Esophagus mucosa (tissue), 1 donor: ENCODE data around the gene LMBR1. TPM values are rescaled to one million over a fixed set of nuclear protein-coding genes. Genes with fewer than 3 reads are reported as not detected.
"Not testable (repeated sequence)": the region's sequence is repeated elsewhere in the genome, so short reads cannot be mapped to it uniquely, and the experiment has no call there.

Experiments used
- ATAC-seq: fragments of 200-7000 bp; cut with Tn5 transposase; one replicate; pipeline ENCODE4 v1.9.1; 2020
- total RNA-seq: library from RNA; stranded (reverse); gene quantifications from one replicate; pipeline ENCODE4 v1.2.4, GENCODE V29; 2023
- donor health status: DM: yes; HTN: yes; CAD: no.

LMBR1 gene
- total RNA-seq, 1 donor from 2014 or later, result 32.6 TPM

DNA sequence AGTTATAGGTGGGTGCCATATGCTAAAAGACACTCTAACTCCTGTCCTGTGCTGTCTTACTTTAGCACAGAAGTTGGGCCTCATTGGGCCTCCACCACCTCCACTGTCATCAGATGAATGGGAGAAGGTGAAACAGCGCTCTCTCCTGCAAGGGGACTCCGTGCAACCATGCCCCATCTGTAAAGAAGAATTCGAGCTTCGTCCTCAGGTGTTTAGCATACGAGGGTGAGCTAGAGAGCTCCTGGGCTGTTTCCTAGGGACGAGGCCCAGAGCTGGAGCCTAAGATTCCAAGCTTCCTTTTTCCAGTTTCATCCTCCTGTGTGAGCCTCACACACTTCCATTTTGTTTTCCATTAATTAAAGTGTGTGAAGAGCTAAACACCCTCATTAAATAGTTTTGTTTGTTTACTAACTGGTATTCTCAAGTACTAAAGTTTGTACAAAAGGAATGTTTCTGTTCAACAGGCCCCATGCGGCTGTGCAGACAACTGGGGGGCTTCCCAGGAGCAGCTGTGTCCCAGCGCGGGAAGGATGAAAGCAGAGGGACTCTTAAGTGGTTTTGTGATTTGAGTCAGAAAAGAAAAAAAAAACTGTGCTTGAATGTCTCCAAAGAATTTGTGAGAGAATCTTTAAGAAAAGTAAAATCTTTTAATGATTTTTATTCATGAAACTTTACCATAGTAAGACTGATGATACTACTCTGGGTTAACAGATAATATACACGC is 238.3 kb downstream of the LMBR1 start:
- no peak for ATAC-seq

DNA sequence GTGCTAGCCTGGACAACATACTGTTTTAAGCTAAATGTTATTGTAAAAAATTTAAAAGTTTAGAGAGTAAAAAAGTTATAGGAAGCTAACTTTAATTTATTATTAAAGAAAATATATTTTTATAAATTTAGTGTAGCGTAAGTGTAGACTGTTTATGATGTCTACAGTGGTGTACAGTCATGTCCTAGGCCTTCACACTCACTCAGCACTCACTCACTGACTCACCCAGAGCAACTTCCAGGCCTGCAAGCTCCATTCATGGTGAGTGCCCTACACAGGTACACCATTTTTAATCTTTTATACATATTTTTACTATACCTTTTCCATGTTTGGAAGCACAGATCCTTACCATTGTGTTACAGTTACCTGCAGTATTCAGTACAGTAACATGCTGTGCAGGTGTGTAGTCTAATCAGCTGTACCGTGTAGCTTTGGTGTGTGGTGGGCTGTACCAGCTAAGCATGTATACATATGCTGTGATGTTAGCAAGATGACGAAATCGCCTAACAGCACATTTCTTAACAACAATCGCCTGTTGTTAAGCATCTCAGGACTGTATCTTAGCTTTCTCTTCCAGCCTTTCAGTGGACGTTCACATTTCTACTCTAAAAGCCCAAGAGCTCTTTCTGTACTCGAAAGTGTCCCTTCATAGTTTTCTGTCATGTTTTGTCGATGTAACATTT is 240.0 kb downstream of the LMBR1 start:
- no peak for ATAC-seq

DNA sequence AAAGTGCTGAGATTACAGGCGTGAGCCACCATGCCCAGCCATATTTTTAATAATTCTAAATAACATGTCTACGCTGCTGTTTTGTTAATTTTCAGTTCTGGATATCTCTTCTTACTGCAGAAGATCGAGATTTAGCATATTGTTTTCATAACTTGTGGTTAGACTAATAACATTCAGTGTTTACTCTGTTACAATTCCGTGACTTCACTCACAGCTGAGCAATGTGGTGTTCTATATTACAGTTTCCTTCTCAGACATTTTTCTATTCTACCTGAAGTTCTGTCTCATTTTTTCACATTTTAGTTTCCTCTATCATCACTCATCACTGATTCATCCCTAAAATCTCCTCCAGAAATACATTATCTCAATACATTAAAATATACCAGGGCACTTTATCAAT is 241.5 kb downstream of the LMBR1 start:
- ATAC-seq, result no peak

DNA sequence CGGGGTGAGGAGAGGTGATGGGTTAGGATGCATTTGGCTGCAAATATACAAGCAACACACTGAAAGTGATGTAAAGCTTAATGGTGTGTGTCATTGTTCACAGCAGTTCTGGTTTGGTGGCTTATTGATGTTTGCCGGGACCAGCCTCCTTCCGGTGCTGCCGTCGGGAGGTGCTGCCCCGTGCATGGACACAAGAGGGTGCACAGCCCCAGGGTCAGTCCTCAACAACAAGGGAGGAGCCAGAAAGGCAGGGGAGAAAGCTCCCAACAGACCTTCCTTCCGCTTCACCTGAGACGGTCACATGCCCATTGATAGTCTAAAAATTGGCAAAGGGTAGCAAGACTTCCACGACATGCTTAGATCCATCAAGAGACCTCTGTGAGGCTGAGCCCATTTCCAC is 242.9 kb downstream of the LMBR1 start:
- ATAC-seq, result peak; percentile 63

DNA sequence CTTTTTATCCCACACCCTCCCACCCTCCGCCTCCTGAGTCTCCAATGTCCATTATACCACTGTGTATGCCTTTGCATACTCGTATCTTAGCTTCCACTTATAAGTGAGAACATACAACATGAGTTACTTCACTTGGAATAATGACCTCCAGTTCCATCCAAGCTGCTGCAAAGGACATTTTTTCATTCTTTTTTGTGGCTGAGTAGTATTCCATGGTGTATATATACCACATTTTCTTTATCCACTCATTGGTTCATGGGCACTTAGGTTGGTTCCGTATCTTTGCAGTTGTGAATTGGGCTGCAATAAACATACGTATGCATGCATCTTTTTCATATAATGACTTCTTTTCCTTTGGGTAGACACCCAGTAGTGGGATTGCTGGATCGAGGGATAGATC is 245.7 kb downstream of the LMBR1 start:
- ATAC-seq, result not testable (repeated sequence)

DNA sequence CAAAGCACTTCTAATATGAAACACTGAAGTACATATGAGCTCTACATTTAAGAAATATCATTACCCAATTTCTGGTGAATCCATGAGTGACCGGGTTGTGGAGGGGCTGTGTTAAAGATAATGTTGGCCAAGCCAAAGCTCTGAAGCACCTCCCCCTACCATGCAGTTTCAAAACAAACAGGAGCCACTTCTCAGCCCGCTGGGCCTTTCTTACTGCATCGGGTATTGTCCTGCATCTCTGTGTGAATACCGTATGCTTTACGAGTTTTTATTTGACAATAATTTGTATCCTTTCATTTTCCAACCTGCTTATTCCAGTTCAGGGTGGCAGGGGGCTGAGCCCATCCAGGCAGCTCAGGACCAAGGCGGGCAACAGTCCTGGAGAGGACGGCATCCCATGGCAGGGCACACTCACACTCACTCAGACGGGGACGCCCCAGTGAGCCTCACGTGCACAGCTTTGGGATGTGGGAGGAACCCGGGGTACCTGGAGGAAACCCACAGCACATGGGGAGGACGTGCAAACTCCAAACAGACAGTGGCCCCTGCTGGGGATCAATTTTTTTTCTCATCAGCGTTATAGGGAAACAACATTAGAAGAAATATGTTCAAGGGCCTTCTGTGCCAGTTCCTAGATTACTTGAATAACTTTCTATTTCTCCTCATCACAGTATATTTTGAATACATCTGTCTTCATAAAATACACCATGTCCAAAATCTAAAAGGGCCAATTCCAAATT is 250.5 kb downstream of the LMBR1 start:
- ATAC-seq, result no peak

DNA sequence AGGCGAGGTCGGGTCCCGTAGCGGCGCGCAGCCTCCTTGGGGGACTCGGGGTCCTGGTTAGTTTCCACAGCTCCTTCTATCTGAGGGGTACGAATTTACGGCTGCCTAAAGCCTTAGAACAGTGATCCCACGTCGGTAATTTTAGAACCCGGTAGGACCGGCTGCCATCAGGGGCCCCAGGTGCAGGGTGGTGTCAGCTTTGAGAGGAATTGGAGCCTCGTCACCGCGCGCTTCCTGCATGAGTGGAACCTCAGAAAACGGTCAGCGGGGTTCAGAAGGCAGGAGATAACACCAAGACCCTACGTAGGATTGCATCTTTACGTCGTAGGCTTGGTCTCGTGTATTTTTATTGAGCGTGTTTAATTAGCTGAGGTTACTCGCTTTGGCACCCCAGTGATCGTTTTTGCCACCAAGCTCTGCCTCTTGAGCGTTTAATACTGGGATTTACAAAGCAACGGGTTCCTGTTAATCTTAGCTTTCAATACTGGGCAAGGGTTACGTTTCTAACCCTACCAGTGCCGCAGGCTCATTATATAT is 252.0 kb downstream of the LMBR1 start:
- ATAC-seq, result peak; percentile 58

DNA sequence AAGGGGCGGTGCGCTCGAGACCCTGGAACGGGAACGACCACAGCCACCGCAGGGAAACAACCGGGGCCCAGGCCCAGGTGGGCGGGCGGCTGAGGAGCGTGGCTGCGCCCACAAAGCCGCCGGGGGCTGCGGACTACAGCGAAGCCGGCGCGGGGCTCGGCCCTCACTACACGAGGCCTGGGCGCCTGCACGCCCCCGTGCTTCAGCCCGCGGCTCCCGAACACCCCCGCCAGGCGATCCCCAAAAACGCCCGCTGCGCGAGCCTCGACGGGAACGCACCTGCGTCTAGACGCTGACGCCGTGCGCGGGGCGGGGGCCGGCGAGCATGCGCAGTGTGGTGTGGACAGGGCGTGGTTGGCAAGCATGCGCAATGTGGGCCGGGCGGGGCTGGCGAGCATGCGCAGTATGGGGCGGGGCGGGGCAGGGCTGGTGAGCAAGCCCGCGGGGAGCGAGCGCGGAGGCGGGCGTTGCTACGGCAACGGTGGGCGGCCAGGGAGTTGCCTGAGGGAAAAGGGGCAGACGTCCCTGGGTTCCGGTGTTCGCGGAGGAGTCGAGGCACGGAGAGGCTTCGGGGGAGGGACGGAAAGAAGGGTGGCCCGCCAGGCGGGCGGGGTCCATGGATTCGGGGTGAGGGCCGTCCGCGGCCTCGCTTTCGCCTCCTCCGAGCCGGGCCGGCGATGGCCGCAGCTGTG is 252.6 kb downstream of the LMBR1 start, which contains the start of gene RNF32:
Gene RNF32, plus strand, starts transcription at position 518 of the 692 bp plus-strand sequence. CDS start 3,104 bp downstream, outside the sequence.
- ATAC-seq, result peak; percentile 99

DNA sequence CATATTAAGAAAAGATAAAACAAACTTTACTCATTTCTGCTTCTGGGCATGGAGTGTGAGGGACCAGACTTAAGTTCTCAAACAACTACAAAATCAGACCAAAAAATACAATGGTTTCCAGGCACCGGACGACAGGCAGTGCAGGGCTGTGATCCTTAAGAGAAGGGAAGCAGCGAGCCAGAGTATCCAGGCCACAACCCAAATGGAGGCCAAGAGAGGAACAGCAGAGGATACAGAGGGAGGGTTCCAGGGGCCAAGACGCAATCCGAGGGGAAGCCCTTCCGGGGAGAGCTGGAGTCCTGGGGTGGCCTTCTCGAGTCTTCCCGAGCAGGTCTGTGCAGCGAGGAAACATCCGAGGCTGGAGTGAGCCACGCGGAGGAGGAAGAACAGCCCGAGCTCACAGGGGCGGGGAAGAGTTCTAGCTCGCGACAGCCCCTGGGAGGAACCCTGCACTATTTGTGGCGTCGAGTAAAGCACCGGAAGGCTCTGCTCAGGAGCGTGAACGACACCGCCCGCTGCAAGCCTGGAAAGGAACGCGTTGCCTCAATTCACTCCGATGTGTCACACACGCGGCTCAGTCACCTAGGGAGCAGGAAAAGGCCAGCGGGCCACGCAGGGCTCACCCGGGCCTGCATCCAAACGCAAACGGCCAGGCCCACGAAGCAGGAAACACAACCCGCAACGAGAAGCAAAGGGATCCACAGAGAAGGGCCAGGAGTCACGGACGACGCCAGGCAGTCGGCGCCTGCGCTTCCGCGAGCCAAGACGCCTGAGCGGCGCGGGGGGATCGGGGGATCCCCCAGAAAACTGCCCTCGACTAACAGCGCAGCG is 253.3 kb downstream of the LMBR1 start:
- no peak for ATAC-seq

DNA sequence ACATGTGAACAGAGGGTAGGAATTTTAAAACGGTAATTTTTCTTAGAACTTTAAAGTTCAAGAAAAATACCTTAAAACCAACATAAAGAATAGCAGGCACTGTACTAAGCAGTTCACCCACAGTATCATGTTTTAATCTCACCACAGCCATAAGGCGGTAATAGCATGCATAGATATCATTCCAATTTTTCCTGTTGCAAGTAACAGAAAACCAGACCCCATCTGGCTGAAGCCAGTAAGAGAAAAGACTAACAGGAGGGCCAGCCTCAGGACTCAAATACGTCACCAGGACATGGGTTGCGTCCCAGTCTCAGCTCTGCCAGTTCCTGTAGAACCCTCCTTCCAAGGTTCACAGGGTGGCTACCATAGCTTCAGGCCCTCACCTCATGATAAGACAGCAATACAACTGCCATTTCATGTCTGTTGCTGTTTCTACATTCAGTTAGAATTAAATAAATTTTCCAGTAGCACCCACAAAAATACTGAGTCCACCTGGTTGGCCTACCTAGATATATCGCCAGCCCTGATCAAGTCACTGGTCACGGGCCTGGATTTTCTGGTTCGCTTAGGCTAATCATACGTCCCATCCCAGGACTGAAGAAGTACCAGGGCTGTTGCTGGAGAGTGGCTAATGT is 254.4 kb downstream of the LMBR1 start:
- ATAC-seq, result no peak

DNA sequence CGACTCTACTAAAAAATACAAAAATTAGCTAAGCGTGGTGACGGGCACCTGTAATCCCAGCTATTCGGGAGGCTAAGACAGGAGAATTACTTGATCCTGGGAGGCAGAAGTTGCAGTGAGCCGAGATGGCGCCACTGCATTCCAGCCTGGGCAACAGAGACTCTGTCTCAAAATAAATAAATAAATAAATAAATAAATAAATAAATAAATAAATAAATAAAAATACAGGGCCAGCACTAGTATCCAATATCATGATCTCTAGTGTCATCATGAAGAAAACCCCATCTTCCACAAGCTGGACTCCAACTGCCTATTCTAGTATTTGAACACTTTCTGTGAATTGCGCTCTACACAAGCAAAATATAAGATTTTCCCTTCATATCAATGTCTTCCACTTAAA is 255.9 kb downstream of the LMBR1 start:
- ATAC-seq, result not testable (repeated sequence)

DNA sequence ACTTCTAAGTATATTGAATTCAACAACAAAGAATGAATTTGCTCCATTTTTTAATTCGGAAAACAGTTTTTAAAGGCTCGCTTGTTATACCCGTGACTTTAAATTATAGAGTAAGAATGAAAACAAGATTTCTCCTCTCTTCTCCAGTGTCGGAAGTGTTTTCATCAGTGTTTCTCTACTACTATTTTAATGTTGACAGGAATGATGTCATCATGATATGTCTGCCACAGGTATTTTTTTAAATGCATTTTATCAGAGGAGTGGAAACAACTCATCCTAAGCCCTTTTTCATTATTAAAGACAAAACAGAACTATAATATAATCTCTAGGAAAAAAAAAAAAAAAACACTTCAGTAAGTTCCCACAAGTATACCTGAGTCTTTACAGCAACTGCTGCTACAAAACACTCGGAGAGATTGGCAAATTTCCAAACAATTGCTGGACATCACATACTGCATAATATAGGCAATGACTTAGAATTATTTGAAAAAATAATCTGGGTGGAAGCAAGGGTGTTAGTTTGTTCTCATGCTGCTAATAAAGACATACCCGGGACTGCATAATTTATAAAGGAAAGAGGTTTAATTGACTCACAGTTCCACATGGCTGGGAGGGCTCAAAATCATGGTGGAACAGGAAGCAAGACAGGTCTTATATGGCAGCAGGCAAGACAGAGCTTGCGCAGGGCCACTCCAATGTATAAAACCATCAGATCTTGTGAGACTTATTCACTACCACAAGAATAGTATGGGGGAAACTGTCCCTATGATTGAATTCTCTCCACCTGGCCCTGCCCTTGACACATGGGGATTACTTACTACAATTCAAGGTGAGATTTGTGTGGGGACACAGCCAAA is 257.2 kb downstream of the LMBR1 start:
- no peak for ATAC-seq

DNA sequence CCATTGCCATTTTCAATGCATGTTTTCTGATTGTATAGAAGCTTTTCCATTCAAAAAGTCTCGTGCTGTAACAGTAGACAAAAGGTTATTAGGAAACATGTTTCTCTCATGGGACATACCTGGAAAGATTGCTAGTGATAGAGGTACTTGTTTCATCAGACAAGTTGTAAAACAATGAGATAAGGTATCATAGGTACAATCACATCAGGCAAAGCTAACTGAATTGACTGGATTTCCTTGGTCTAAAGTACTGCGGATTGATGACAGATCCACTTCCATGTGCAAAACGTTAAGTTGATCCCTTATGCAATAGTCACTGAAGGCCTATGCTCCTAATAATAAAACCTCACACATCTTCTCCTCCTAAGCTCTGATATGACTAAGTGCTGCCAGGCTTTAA is 258.9 kb downstream of the LMBR1 start:
- ATAC-seq, result peak; percentile 49

DNA sequence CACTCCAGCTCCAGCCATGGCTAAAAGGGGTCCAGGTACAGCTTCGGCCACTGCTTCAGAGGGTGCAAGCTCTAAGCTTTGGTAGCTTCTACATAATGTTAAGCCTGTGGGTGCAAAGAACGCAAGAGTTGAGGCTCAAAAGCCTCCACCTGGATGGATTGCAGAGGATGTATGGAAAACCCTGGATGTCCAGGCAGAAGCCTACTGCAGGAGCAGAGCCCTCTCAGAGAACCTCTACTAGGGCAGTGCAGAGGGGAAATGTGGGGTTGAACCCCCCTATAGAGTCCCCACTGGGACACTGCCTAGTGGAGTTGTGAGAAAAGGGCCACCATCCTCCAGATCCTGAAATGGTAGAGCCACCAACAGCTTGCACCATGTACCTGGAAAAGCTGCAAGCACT is 263.1 kb downstream of the LMBR1 start:
- no peak for ATAC-seq

DNA sequence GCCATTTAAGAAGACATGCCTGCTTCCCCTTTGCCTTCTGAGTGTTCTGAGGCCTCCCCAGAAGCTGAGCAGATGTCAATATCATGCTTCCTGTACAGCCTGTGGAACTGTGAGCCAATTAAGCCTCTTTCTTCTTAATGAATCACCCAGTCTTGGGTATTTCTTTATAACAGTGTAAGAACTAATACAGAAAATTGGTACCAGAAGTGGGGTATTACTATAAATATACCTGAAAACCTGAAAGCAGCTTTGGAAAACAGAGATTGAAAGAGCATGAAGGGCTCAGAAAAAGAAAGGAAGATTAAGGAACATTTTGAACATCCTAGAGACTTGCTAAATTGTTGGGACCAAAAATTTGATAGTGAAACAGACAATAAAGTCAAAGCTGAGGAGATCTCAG is 264.4 kb downstream of the LMBR1 start:
- no peak for ATAC-seq

Other genes starting within 250 kb of the LMBR1 start
- gene NOM1, start 56.5 kb upstream of the LMBR1 start, total RNA-seq, result 11.9 TPM
- 0.12 TPM for gene MNX1, start 117.5 kb upstream of the LMBR1 start, total RNA-seq
- gene UBE3C, start 245.7 kb upstream of the LMBR1 start, total RNA-seq, result 44.5 TPM